SK-N-MC (cell line): ENCODE data around the gene AKR7A3.

Experiments used
- EZH2 ChIP-seq: fragments of 200-600 bp; sonication (generic); IDR thresholded peaks from one replicate; pipeline ENCODE4 v1.6.1; 2017; ENCODE audit warnings: antibody characterized with exemption
- FOXP2 ChIP-seq: optimal IDR thresholded peaks from 2 replicates; pipeline ENCODE3; 2011; ENCODE audit warnings: mild to moderate bottlenecking, moderate library complexity; ENCODE audit not compliant: insufficient read depth; ENCODE audit errors: extremely low read length, control extremely low read depth
- POLR2AphosphoS5 ChIP-seq: IDR thresholded peaks from 2 replicates; pipeline ENCODE4 v1.6.1; 2012; ENCODE audit warnings: mild to moderate bottlenecking, low read depth, low read length, borderline replicate concordance

DNA sequence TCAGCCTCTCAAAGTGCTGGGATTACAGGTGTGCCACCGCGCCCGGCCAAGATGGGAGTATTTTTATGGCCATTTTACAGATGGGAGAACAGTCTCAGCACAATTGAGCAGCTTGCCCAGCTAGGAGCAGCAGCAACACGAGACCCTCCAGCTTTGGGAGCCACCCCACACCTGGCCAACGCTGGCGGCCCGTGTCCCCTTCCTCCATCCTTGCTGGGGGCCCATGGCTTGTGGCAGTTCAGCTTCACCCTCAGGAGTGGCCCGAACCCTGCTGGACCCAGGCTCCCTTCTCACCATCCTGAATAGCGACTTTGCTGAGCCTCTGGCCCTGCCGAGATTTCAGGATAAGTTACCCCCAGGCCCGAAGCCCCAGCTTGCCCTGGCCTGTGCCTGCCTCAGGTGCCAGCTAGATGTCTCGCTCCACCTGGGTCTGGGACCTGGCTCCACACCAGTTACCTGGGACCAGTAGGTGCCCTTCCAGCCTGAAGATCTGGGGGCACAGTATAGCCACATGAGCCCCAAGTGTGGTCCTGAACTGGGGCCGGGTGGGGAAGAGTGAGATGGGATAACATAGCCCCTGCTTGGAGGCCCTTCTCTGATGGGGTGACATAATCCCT, 42.8 kb upstream of the AKR7A3 start:
- TF ChIP-seq EZH2 = no peak
- no peak for TF ChIP-seq POLR2AphosphoS5
- no peak for TF ChIP-seq FOXP2
